ENCODE measurements around the gene IDH2. TPM values are rescaled to one million over a fixed set of nuclear protein-coding genes. Genes with fewer than 3 reads are reported as not detected.

The IDH2 gene
- total RNA-seq, 1 experiment from 2014 or later: 94.1 TPM

DNA sequence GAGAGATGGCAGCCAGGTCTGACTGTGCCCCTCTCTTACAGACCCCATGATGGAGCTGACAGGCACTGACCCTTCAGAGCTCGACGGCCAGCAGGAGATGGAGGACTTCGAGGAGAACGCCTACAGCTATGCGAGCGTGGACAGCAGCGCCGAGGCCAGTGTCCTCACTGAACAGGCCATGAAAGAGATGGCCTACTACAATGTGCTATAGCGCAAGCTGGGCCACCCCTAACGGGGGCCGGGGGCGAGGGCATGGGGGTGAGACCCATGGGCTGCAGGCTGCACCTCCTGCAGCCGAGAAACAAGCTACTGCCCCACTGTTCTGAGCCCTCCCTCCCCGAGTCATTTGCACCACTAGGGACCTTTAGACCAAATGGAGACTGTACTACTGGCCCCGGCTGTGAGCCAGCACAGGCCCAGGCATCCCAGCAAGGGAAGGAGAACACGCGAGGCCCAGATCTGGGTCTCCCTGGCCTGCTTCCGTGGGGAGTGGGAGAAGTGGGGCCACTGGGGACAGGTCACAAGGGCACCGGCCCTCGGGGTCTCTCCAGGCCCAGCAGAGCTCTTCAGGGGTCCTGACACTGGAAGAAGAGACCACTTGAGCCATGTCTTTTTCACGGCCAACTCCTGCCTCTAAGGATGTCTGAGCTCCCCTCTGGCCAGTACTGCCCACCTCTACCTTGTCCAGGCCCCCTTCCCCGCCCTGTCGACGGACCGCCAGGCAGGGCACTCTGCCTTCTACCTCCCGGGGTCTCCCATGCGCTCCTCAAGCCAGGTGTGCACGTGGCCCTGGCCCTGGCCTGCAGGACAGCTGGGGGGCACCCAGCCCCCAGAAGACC lies 22.4 kb downstream of the IDH2 start:
- Histone ChIP-seq H3K4me1 (ENCODE audit: insufficient read depth, low read length) (peaks cover 13% of the 10 kb centered on the region), H3K27ac (ENCODE audit: low read length) (no peak overlapping the region), H3K9me3 (ENCODE audit: low read length) (no peaks in the 10 kb centered on the region), H2AFZ (ENCODE audit: low read length) (no peak overlapping the region), H3K79me2 (ENCODE audit: low read length) (no peaks in the 10 kb centered on the region), H3K9ac (ENCODE audit: low read length) (no peak overlapping the region), H3K27me3 (ENCODE audit: low read length) (no peaks in the 10 kb centered on the region), H4K20me1 (ENCODE audit: low read length) (no peaks in the 10 kb centered on the region), H3K9me2 (replicated peaks; ENCODE audit: low read length) (no peaks in the 10 kb centered on the region), H3F3A (ENCODE audit: low read length, unreplicated experiment) (no peaks in the 10 kb centered on the region), H3K4me3 (ENCODE audit: low read length) (no peak overlapping the region), H3K36me3 (ENCODE audit: low read depth, low read length) (0 out of 2 replicates have a peak, but pooled peaks cover 12% of the 10 kb centered on the region), H3K4me2 (ENCODE audit: low read length) (no peak overlapping the region)
- no peak for DNase-seq
- BruUV-seq (replicated peaks): no TSS peak
- ChIA-PET CTCF (no interaction called here), POLR2A (ENCODE audit: unreplicated experiment) (no interaction called here)
- TF ChIP-seq EZH2 (IDR thresholded peaks at IDR 0.05; ENCODE audit: low read length, unreplicated experiment): no peak
- no peak for TF ChIP-seq EZH2phosphoT487 (IDR thresholded peaks at IDR 0.05; ENCODE audit: borderline replicate concordance, low read length)
- no peak for ATAC-seq
- intact Hi-C loops (cut with micrococcal nuclease): no loop called here

DNA sequence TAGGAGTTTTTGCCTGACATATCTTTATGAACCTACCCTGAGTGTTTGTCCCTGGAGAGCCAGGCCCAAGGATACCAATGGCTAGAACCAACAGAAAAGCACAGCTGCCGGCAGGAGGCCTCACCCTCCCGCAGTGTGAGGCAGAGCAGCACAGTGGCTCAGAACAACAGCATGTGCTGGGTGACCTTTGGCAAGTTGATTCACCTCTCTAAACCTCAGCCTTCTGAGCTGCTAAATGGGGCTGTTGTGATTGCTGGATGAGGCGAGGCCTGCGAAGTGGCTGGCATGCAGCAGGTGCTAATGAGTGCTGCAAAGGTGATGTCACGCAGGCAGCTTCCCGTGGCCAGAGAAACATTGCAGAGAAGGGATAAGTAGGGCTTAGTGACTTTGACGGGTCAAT lies 23.3 kb downstream of the IDH2 start:
- DNase-seq (no peak), ATAC-seq (no peak)
- no peaks in the 10 kb centered on the region for H4K20me1 ChIP-seq (ENCODE audit: low read length)
- H3K27ac ChIP-seq (ENCODE audit: low read length): no peak overlapping the region
- ChIA-PET CTCF (no interaction called here), POLR2A (ENCODE audit: unreplicated experiment) (no interaction called here)
- BruUV-seq (replicated peaks): no TSS peak
- no peaks in the 10 kb centered on the region for H3K9me3 ChIP-seq (ENCODE audit: low read length)
- H3K4me1 ChIP-seq (ENCODE audit: insufficient read depth, low read length): peaks cover 13% of the 10 kb centered on the region
- H2AFZ ChIP-seq (ENCODE audit: low read length): no peak overlapping the region
- no peaks in the 10 kb centered on the region for H3K27me3 ChIP-seq (ENCODE audit: low read length)
- no peaks in the 10 kb centered on the region for H3K9me2 ChIP-seq (replicated peaks; ENCODE audit: low read length)
- H3K36me3 ChIP-seq (ENCODE audit: low read depth, low read length): 0 out of 2 replicates have a peak, but pooled peaks cover 16% of the 10 kb centered on the region
- no peaks in the 10 kb centered on the region for H3K79me2 ChIP-seq (ENCODE audit: low read length)
- H3K4me2 ChIP-seq (ENCODE audit: low read length): no peak overlapping the region
- TF ChIP-seq EZH2 (IDR thresholded peaks at IDR 0.05; ENCODE audit: low read length, unreplicated experiment) (no peak), EZH2phosphoT487 (IDR thresholded peaks at IDR 0.05; ENCODE audit: borderline replicate concordance, low read length) (no peak), CTCF (conservative IDR thresholded peaks at IDR 0.05; ENCODE audit: low read depth, low read length) (no peak)
- no peaks in the 10 kb centered on the region for H3F3A ChIP-seq (ENCODE audit: low read length, unreplicated experiment)
- intact Hi-C loops (cut with micrococcal nuclease): no loop called here
- H3K4me3 ChIP-seq (ENCODE audit: low read length): no peak overlapping the region
- H3K9ac ChIP-seq (ENCODE audit: low read length): no peak overlapping the region

DNA sequence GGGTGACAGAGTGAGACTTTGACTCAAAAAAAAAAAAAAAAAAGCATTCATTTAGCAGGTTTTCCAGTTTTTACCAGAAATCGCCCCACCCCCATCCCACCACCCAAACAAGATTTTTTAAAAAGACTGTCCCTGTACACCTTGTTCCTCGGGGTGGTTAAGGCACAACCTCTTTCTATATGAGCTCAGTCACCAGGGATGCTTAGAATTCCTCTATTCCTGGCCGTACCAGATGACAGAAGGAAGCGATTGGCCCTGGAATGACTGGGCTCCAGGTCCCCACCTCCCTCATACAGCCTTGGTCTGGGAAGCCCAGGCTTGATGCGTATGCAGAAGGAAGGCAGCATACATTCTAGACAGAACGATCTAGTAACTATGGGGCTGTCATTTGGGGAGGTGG lies 25.6 kb downstream of the IDH2 start:
- Histone ChIP-seq H3K4me1 (ENCODE audit: insufficient read depth, low read length) (peaks cover 13% of the 10 kb centered on the region), H3K27ac (ENCODE audit: low read length) (no peak overlapping the region), H3F3A (ENCODE audit: low read length, unreplicated experiment) (no peaks in the 10 kb centered on the region), H4K20me1 (ENCODE audit: low read length) (no peaks in the 10 kb centered on the region), H3K9ac (ENCODE audit: low read length) (no peak overlapping the region), H3K9me3 (ENCODE audit: low read length) (no peaks in the 10 kb centered on the region), H3K27me3 (ENCODE audit: low read length) (no peaks in the 10 kb centered on the region), H3K4me3 (ENCODE audit: low read length) (no peak overlapping the region), H3K4me2 (ENCODE audit: low read length) (no peak overlapping the region), H3K79me2 (ENCODE audit: low read length) (no peaks in the 10 kb centered on the region), H3K36me3 (ENCODE audit: low read depth, low read length) (0 out of 2 replicates have a peak, but pooled peaks cover 16% of the 10 kb centered on the region), H2AFZ (ENCODE audit: low read length) (no peak overlapping the region), H3K9me2 (replicated peaks; ENCODE audit: low read length) (no peaks in the 10 kb centered on the region)
- POLR2A ChIA-PET (ENCODE audit: unreplicated experiment): no interaction called here
- DNase-seq: no peak
- no TSS peak for BruUV-seq (replicated peaks)
- CTCF ChIA-PET: no interaction called here
- ATAC-seq: no peak
- intact Hi-C loops (cut with micrococcal nuclease): no loop called here
- TF ChIP-seq CTCF (conservative IDR thresholded peaks at IDR 0.05; ENCODE audit: low read depth, low read length) (no peak), EZH2phosphoT487 (IDR thresholded peaks at IDR 0.05; ENCODE audit: borderline replicate concordance, low read length) (no peak), EZH2 (IDR thresholded peaks at IDR 0.05; ENCODE audit: low read length, unreplicated experiment) (no peak)
